Neural progenitor cell (in vitro differentiated cells): Measurements from ENCODE around the gene EVA1A.
"Not testable (repeated sequence)": the region's sequence is repeated elsewhere in the genome, so short reads cannot be mapped to it uniquely, and the experiment has no call there.

ENCODE experiments used
- EZH2 ChIP-seq: fragments of 200-600 bp; sonication (generic); IDR thresholded peaks from 2 replicates; pipeline ENCODE4 v1.6.1; 2017; ENCODE audit warnings: antibody characterized with exemption, mild to moderate bottlenecking, moderate library complexity
- EZH2phosphoT487 ChIP-seq: fragments of 200-600 bp; sonication (generic); IDR thresholded peaks from 2 replicates; pipeline ENCODE4 v1.6.1; 2017; ENCODE audit warnings: antibody characterized with exemption
- TF ChIP-seq, protein P1 (sequence below): fragments of 200-600 bp; sonication (generic); IDR thresholded peaks from 2 replicates; pipeline ENCODE4 v1.5.1; 2017; ENCODE audit warnings: antibody characterized with exemption, mild to moderate bottlenecking

DNA sequence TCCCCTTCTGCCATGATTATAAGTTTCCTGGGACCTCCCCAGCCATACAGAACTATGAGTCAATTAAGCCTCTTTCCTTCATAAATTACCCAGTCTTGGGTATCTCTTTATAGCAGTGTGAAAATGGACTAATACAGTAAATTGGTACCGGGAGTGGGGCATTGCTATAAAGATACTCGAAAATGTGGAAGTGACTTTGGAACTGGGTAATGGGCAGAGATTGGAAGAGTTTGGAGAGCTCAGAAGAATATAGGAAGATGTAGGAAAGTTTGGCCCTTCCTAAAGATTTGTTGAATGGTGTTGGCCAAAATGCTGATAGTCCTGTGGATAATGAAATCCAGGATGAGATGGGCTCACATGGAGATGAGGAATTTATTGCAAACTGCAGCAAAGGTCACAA lies 74.0 kb downstream of the EVA1A start:
- TF ChIP-seq, protein P1, sequence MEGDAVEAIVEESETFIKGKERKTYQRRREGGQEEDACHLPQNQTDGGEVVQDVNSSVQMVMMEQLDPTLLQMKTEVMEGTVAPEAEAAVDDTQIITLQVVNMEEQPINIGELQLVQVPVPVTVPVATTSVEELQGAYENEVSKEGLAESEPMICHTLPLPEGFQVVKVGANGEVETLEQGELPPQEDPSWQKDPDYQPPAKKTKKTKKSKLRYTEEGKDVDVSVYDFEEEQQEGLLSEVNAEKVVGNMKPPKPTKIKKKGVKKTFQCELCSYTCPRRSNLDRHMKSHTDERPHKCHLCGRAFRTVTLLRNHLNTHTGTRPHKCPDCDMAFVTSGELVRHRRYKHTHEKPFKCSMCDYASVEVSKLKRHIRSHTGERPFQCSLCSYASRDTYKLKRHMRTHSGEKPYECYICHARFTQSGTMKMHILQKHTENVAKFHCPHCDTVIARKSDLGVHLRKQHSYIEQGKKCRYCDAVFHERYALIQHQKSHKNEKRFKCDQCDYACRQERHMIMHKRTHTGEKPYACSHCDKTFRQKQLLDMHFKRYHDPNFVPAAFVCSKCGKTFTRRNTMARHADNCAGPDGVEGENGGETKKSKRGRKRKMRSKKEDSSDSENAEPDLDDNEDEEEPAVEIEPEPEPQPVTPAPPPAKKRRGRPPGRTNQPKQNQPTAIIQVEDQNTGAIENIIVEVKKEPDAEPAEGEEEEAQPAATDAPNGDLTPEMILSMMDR = not testable (repeated sequence)
- TF ChIP-seq EZH2, EZH2phosphoT487: not testable (repeated sequence)
